CD1c-positive myeloid dendritic cell (primary cell): ENCODE measurements around the gene TMIGD3.

ENCODE experiments used
- DNase-seq: peaks from one replicate; pipeline ENCODE4 v3.0.0-alpha.2; 2016; ENCODE audit errors: extremely low spot score

Gene TMIGD3

GRCh38 chr1:111475701-111476100, 27.7 kb downstream of the TMIGD3 start:
- no peak for DNase-seq

GRCh38 chr1:111474521-111474920, 28.9 kb downstream of the TMIGD3 start:
- DNase-seq = no peak

- no peak for DNase-seq
Observed at GRCh38 chr1:111474106-111474505, 29.3 kb downstream of the TMIGD3 start.

GRCh38 chr1:111471538-111471937, 31.9 kb downstream of the TMIGD3 start:
- no peak for DNase-seq

- DNase-seq = peak; percentile 93
Observed at GRCh38 chr1:111471012-111471411, 32.4 kb downstream of the TMIGD3 start.

- DNase-seq = no peak
Observed at GRCh38 chr1:111470596-111470995, 32.8 kb downstream of the TMIGD3 start.

GRCh38 chr1:111469539-111469938, 33.9 kb downstream of the TMIGD3 start:
- DNase-seq = no peak

GRCh38 chr1:111468717-111469100, 34.7 kb downstream of the TMIGD3 start:
- DNase-seq = no peak

GRCh38 chr1:111467865-111468716, 35.3 kb downstream of the TMIGD3 start:
- no peak for DNase-seq

GRCh38 chr1:111466480-111466879, 37.0 kb downstream of the TMIGD3 start:
- no peak for DNase-seq

- DNase-seq = no peak
Observed at GRCh38 chr1:111465754-111466153, 37.7 kb downstream of the TMIGD3 start.

GRCh38 chr1:111463029-111463683, 40.3 kb downstream of the TMIGD3 start:
- no peak for DNase-seq

GRCh38 chr1:111462370-111463028, 40.9 kb downstream of the TMIGD3 start:
- no peak for DNase-seq

- no peak for DNase-seq
Observed at GRCh38 chr1:111461765-111462164, 41.7 kb downstream of the TMIGD3 start.

GRCh38 chr1:111455642-111456031, 47.8 kb downstream of the TMIGD3 start:
- no peak for DNase-seq

GRCh38 chr1:111454859-111455641, 48.4 kb downstream of the TMIGD3 start:
- no peak for DNase-seq

- no peak for DNase-seq
Observed at GRCh38 chr1:111453706-111454105, 49.7 kb downstream of the TMIGD3 start.

GRCh38 chr1:111452581-111452980, 50.9 kb downstream of the TMIGD3 start:
- DNase-seq = no peak

- DNase-seq = no peak
Observed at GRCh38 chr1:111450185-111450584, 53.2 kb downstream of the TMIGD3 start.

GRCh38 chr1:111449703-111450017, 53.8 kb downstream of the TMIGD3 start:
- no peak for DNase-seq

- DNase-seq = peak; percentile 100
Observed at GRCh38 chr1:111448918-111449702, 54.3 kb downstream of the TMIGD3 start, which contains the start of the genes ATP5PB and WDR77. ATP5PB (plus strand) TSS chr1:111449464; CDS start chr1:111449542, 78 bp downstream. WDR77 (minus strand) TSS chr1:111449256; CDS start chr1:111449169, 87 bp downstream.
